WTC11 (cell line): Measurements from ENCODE around the gene FAM25A.
"Not testable (repeated sequence)": the region's sequence is repeated elsewhere in the genome, so short reads cannot be mapped to it uniquely, and the experiment has no call there.

Experiments used
- AR ChIP-seq: fragments of 250-450 bp; sonication (Bioruptor Pico); IDR thresholded peaks from 2 replicates; pipeline ENCODE4 v1.9.0; 2021; ENCODE audit warnings: mild to moderate bottlenecking
- CREM ChIP-seq: sonication (generic); formaldehyde crosslinking; IDR thresholded peaks from 2 replicates; pipeline ENCODE4 v1.8.1; 2022; ENCODE audit warnings: mild to moderate bottlenecking, missing genetic modification reagents, moderate library complexity
- FOXJ3 ChIP-seq: sonication (generic); formaldehyde crosslinking; IDR thresholded peaks from 2 replicates; pipeline ENCODE4 v1.9.0; 2021; ENCODE audit warnings: missing genetic modification reagents, mild to moderate bottlenecking, borderline replicate concordance
- IRF2 ChIP-seq: sonication (generic); formaldehyde crosslinking; IDR thresholded peaks from 2 replicates; pipeline ENCODE4 v1.8.0; 2022; ENCODE audit warnings: low read depth, missing genetic modification reagents, borderline replicate concordance
- NFYB ChIP-seq: sonication (generic); formaldehyde crosslinking; conservative IDR thresholded peaks from 2 replicates; pipeline ENCODE4 v1.8.0; 2022; ENCODE audit warnings: low read depth, missing genetic modification reagents
- NR3C1 ChIP-seq: sonication (generic); formaldehyde crosslinking; conservative IDR thresholded peaks from 2 replicates; pipeline ENCODE4 v1.8.1; 2023; ENCODE audit warnings: low read depth, mild to moderate bottlenecking, missing genetic modification reagents
- ZMAT4 ChIP-seq: fragments of 250-450 bp; sonication (Bioruptor Pico); IDR thresholded peaks from 2 replicates; pipeline ENCODE4 v1.9.0; 2021; ENCODE audit warnings: mild to moderate bottlenecking
- ZNF281 ChIP-seq: sonication (generic); formaldehyde crosslinking; IDR thresholded peaks from 2 replicates; pipeline ENCODE4 v1.8.0; 2023; ENCODE audit warnings: mild to moderate bottlenecking, missing genetic modification reagents
- ZNF425 ChIP-seq: fragments of 250-450 bp; sonication (Bioruptor Pico); conservative IDR thresholded peaks from 2 replicates; pipeline ENCODE4 v1.9.0; 2021; ENCODE audit warnings: mild to moderate bottlenecking
- TF ChIP-seq, protein P1 (sequence below): sonication (generic); formaldehyde crosslinking; IDR thresholded peaks from 2 replicates; pipeline ENCODE4 v1.8.1; 2023; ENCODE audit warnings: mild to moderate bottlenecking, missing genetic modification reagents
- TF ChIP-seq, protein P2 (sequence below): fragments of 200-600 bp; IDR thresholded peaks from 2 replicates; pipeline ENCODE4 v1.8.0; 2022; ENCODE audit warnings: antibody characterized with exemption
- TF ChIP-seq, protein P3 (sequence below): sonication (generic); formaldehyde crosslinking; IDR thresholded peaks from 2 replicates; pipeline ENCODE4 v1.8.1; 2023; ENCODE audit warnings: mild to moderate bottlenecking, moderate library complexity, missing genetic modification reagents

DNA sequence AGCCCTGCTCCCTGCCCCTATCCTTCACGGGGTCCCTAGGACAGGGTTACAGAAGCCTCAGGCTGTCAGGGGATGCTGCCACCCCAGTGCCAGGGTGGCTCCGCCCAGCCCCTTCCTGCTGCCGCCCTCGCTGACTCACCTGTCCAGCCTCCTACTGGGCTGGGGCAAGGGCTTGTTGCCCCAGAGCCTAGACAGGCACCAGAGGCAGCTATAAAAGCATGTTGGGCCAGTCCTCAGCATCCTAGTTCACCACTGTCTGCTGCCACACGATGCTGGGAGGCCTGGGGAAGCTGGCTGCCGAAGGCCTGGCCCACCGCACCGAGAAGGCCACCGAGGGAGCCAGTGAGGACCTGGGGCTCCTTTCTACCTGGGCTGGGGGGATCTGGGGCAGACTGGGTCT is at the start of gene FAM25A:
- TF ChIP-seq NR3C1 (CRISPR knock-in tag); FOXJ3 (CRISPR knock-in tag); IRF2 (CRISPR knock-in tag); NFYB (CRISPR knock-in tag); CREM; ZMAT4 (CRISPR knock-in tag); ZNF281 (CRISPR knock-in tag); ZNF425; AR (CRISPR knock-in tag): not testable (repeated sequence)
- TF ChIP-seq, protein P1, sequence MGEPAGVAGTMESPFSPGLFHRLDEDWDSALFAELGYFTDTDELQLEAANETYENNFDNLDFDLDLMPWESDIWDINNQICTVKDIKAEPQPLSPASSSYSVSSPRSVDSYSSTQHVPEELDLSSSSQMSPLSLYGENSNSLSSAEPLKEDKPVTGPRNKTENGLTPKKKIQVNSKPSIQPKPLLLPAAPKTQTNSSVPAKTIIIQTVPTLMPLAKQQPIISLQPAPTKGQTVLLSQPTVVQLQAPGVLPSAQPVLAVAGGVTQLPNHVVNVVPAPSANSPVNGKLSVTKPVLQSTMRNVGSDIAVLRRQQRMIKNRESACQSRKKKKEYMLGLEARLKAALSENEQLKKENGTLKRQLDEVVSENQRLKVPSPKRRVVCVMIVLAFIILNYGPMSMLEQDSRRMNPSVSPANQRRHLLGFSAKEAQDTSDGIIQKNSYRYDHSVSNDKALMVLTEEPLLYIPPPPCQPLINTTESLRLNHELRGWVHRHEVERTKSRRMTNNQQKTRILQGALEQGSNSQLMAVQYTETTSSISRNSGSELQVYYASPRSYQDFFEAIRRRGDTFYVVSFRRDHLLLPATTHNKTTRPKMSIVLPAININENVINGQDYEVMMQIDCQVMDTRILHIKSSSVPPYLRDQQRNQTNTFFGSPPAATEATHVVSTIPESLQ = not testable (repeated sequence)
- TF ChIP-seq, protein P2, sequence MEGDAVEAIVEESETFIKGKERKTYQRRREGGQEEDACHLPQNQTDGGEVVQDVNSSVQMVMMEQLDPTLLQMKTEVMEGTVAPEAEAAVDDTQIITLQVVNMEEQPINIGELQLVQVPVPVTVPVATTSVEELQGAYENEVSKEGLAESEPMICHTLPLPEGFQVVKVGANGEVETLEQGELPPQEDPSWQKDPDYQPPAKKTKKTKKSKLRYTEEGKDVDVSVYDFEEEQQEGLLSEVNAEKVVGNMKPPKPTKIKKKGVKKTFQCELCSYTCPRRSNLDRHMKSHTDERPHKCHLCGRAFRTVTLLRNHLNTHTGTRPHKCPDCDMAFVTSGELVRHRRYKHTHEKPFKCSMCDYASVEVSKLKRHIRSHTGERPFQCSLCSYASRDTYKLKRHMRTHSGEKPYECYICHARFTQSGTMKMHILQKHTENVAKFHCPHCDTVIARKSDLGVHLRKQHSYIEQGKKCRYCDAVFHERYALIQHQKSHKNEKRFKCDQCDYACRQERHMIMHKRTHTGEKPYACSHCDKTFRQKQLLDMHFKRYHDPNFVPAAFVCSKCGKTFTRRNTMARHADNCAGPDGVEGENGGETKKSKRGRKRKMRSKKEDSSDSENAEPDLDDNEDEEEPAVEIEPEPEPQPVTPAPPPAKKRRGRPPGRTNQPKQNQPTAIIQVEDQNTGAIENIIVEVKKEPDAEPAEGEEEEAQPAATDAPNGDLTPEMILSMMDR = not testable (repeated sequence)
- TF ChIP-seq, protein P3, sequence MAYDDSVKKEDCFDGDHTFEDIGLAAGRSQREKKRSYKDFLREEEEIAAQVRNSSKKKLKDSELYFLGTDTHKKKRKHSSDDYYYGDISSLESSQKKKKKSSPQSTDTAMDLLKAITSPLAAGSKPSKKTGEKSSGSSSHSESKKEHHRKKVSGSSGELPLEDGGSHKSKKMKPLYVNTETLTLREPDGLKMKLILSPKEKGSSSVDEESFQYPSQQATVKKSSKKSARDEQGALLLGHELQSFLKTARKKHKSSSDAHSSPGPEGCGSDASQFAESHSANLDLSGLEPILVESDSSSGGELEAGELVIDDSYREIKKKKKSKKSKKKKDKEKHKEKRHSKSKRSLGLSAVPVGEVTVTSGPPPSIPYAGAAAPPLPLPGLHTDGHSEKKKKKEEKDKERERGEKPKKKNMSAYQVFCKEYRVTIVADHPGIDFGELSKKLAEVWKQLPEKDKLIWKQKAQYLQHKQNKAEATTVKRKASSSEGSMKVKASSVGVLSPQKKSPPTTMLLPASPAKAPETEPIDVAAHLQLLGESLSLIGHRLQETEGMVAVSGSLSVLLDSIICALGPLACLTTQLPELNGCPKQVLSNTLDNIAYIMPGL (CRISPR knock-in tag) = not testable (repeated sequence)
